GM19324 (cell line): ENCODE results near the gene CCNB1.
"Not testable (repeated sequence)": the region's sequence is repeated elsewhere in the genome, so short reads cannot be mapped to it uniquely, and the experiment has no call there.

Source experiments
- ATAC-seq: cut with Tn5 transposase; IDR thresholded peaks from one replicate; pipeline ENCODE4 v1.9.1; 2021; ENCODE audit warnings: mild to moderate bottlenecking, moderate library complexity; ENCODE audit not compliant: unreplicated experiment, low FRiP score

CCNB1 gene

GRCh38 chr5:69181659-69182293 lies 14.8 kb downstream of the CCNB1 start:
- ATAC-seq: not testable (repeated sequence)

- ATAC-seq: no peak
Observed at GRCh38 chr5:69184621-69185020, 17.7 kb downstream of the CCNB1 start.

GRCh38 chr5:69187342-69187741 lies 20.4 kb downstream of the CCNB1 start:
- no peak for ATAC-seq

- ATAC-seq: no peak
Observed at GRCh38 chr5:69188811-69189161, 21.8 kb downstream of the CCNB1 start.

GRCh38 chr5:69189162-69190086 lies 22.5 kb downstream of the CCNB1 start, which contains the start of gene CENPH:
Gene CENPH (plus strand): TSS chr5:69189583. CDS start chr5:69189635, 52 bp downstream.
- peak; percentile 95 for ATAC-seq

- no peak for ATAC-seq
Observed at GRCh38 chr5:69202497-69202896, 35.5 kb downstream of the CCNB1 start.

- no peak for ATAC-seq
Observed at GRCh38 chr5:69206528-69207190, 39.7 kb downstream of the CCNB1 start.

GRCh38 chr5:69209602-69210001 lies 42.7 kb downstream of the CCNB1 start:
- no peak for ATAC-seq

- ATAC-seq: no peak
Observed at GRCh38 chr5:69211200-69211599, 44.2 kb downstream of the CCNB1 start.

GRCh38 chr5:69212022-69212421 lies 45.1 kb downstream of the CCNB1 start:
- ATAC-seq: no peak

- no peak for ATAC-seq
Observed at GRCh38 chr5:69213513-69214215, 46.7 kb downstream of the CCNB1 start.

GRCh38 chr5:69217151-69217511 lies 50.2 kb downstream of the CCNB1 start:
- no peak for ATAC-seq

- ATAC-seq: peak; percentile 96
Observed at GRCh38 chr5:69217548-69218526, 50.9 kb downstream of the CCNB1 start.

- ATAC-seq: no peak
Observed at GRCh38 chr5:69219939-69220338, 53.0 kb downstream of the CCNB1 start.

- ATAC-seq: not testable (repeated sequence)
Observed at GRCh38 chr5:69220371-69220770, 53.4 kb downstream of the CCNB1 start.

- not testable (repeated sequence) for ATAC-seq
Observed at GRCh38 chr5:69220833-69221232, 53.9 kb downstream of the CCNB1 start.

GRCh38 chr5:69224520-69224919 lies 57.6 kb downstream of the CCNB1 start:
- ATAC-seq: no peak

GRCh38 chr5:69225860-69226259 lies 58.9 kb downstream of the CCNB1 start:
- ATAC-seq: no peak
